NCI-H1694 (cell line): ENCODE measurements around the gene MEN1.
A peak's percentile ranks its signal among the peaks of the same experiment; 100 is the strongest.

ENCODE experiments used
- DNase-seq: peaks from one replicate; lab custom pipeline; 2025; lab: John Stamatoyannopoulos, UW

MEN1 gene

GRCh38 chr11:64810271-64810890 lies at the start of gene MEN1:
Gene MEN1, minus strand, starts transcription at chr11:64810551. Its CDS starts 442 bp downstream, at chr11:64810109.
- peak; percentile 88 for DNase-seq

GRCh38 chr11:64859542-64860414 lies 49.4 kb upstream of the MEN1 start:
- DNase-seq: no peak

GRCh38 chr11:64858467-64859263 lies 48.3 kb upstream of the MEN1 start:
- no peak for DNase-seq

- no peak for DNase-seq
Measured at GRCh38 chr11:64857485-64857884, 47.1 kb upstream of the MEN1 start.

- DNase-seq: no peak
Measured at GRCh38 chr11:64856382-64857227, 46.3 kb upstream of the MEN1 start.

GRCh38 chr11:64855596-64856304 lies 45.4 kb upstream of the MEN1 start:
- no peak for DNase-seq

- DNase-seq: no peak
Measured at GRCh38 chr11:64854534-64855502, 44.5 kb upstream of the MEN1 start.

GRCh38 chr11:64854157-64854533 lies 43.8 kb upstream of the MEN1 start:
- no peak for DNase-seq

GRCh38 chr11:64853709-64854108 lies 43.4 kb upstream of the MEN1 start:
- DNase-seq: no peak

- DNase-seq: no peak
Measured at GRCh38 chr11:64852804-64853509, 42.6 kb upstream of the MEN1 start.

- DNase-seq: no peak
Measured at GRCh38 chr11:64851831-64852351, 41.5 kb upstream of the MEN1 start.

GRCh38 chr11:64850979-64851567 lies 40.7 kb upstream of the MEN1 start:
- DNase-seq: no peak

GRCh38 chr11:64849598-64850356 lies 39.4 kb upstream of the MEN1 start:
- DNase-seq: peak; percentile 35

- DNase-seq: no peak
Measured at GRCh38 chr11:64848826-64849597, 38.7 kb upstream of the MEN1 start.

- DNase-seq: no peak
Measured at GRCh38 chr11:64848214-64848825, 38.0 kb upstream of the MEN1 start.

- DNase-seq: peak; percentile 87
Measured at GRCh38 chr11:64846998-64847666, 36.8 kb upstream of the MEN1 start.
